Panc1 (cell line): ENCODE data around the gene NSRP1.

Experiments used
- POLR2AphosphoS5 ChIP-seq: IDR thresholded peaks from 2 replicates; pipeline ENCODE4 v1.6.1; 2012; ENCODE audit warnings: mild to moderate bottlenecking, low read depth, low read length, moderate library complexity
- TF ChIP-seq, protein P1 (sequence below): fragments of 450-650 bp; IDR thresholded peaks from 2 replicates; pipeline ENCODE4 v1.5.1; 2017; ENCODE audit warnings: mild to moderate bottlenecking

- TF ChIP-seq, protein P1, sequence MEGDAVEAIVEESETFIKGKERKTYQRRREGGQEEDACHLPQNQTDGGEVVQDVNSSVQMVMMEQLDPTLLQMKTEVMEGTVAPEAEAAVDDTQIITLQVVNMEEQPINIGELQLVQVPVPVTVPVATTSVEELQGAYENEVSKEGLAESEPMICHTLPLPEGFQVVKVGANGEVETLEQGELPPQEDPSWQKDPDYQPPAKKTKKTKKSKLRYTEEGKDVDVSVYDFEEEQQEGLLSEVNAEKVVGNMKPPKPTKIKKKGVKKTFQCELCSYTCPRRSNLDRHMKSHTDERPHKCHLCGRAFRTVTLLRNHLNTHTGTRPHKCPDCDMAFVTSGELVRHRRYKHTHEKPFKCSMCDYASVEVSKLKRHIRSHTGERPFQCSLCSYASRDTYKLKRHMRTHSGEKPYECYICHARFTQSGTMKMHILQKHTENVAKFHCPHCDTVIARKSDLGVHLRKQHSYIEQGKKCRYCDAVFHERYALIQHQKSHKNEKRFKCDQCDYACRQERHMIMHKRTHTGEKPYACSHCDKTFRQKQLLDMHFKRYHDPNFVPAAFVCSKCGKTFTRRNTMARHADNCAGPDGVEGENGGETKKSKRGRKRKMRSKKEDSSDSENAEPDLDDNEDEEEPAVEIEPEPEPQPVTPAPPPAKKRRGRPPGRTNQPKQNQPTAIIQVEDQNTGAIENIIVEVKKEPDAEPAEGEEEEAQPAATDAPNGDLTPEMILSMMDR, result no peak
- no peak for TF ChIP-seq POLR2AphosphoS5
Measured at GRCh38 chr17:30207655-30208054, 91.0 kb downstream of the NSRP1 start.
